KMS-11 (cell line): ENCODE measurements around the gene NUBP2.

ENCODE experiments used
- H2AFZ ChIP-seq: fragments of 200-600 bp; sonication (generic); 2 replicates; pipeline ENCODE4 v1.6.1; 2016; ENCODE audit warnings: antibody characterized with exemption, mixed run types, low read depth
- H3K27ac ChIP-seq: fragments of 200-600 bp; sonication (generic); 2 replicates; pipeline ENCODE4 v1.6.1; 2016; ENCODE audit warnings: mild to moderate bottlenecking, mixed run types
- H3K27me3 ChIP-seq: fragments of 200-600 bp; sonication (generic); 2 replicates; pipeline ENCODE4 v1.6.1; 2017; ENCODE audit warnings: mild to moderate bottlenecking, low read depth, mixed run types, moderate library complexity; ENCODE audit not compliant: insufficient read depth
- H3K36me3 ChIP-seq: fragments of 200-600 bp; sonication (generic); 2 replicates; pipeline ENCODE4 v1.6.1; 2017; ENCODE audit warnings: mild to moderate bottlenecking, mixed run types; ENCODE audit not compliant: insufficient read depth
- H3K4me1 ChIP-seq: fragments of 200-600 bp; sonication (generic); 2 replicates; pipeline ENCODE4 v1.6.1; 2016; ENCODE audit warnings: mild to moderate bottlenecking, low read depth, mixed run types; ENCODE audit not compliant: poor library complexity, severe bottlenecking
- H3K4me2 ChIP-seq: fragments of 200-600 bp; sonication (generic); 2 replicates; pipeline ENCODE4 v1.7.0; 2016; ENCODE audit warnings: mild to moderate bottlenecking, mixed run types
- H3K4me3 ChIP-seq: fragments of 200-600 bp; sonication (generic); IDR thresholded peaks from 2 replicates; pipeline ENCODE4 v1.6.1; 2017; ENCODE audit warnings: low read depth, low read length, mixed read lengths; ENCODE audit not compliant: insufficient read depth
- H3K79me2 ChIP-seq: fragments of 200-600 bp; sonication (generic); 2 replicates; pipeline ENCODE4 v1.6.1; 2016; ENCODE audit warnings: low read depth, mixed run types; ENCODE audit not compliant: insufficient read depth
- H3K9ac ChIP-seq: fragments of 200-600 bp; sonication (generic); 2 replicates; pipeline ENCODE4 v1.6.1; 2016; ENCODE audit warnings: mild to moderate bottlenecking, mixed run types
- H4K20me1 ChIP-seq: fragments of 200-600 bp; sonication (generic); 2 replicates; pipeline ENCODE4 v1.6.1; 2016; ENCODE audit warnings: mild to moderate bottlenecking, mixed run types; ENCODE audit not compliant: insufficient read depth
- TF ChIP-seq, protein P1 (sequence below): fragments of 200-600 bp; sonication (generic); conservative IDR thresholded peaks from 2 replicates; pipeline ENCODE4 v1.6.1; 2017; ENCODE audit warnings: low read depth, mild to moderate bottlenecking, antibody characterized with exemption, low read length, moderate library complexity, mixed read lengths

Gene NUBP2

DNA sequence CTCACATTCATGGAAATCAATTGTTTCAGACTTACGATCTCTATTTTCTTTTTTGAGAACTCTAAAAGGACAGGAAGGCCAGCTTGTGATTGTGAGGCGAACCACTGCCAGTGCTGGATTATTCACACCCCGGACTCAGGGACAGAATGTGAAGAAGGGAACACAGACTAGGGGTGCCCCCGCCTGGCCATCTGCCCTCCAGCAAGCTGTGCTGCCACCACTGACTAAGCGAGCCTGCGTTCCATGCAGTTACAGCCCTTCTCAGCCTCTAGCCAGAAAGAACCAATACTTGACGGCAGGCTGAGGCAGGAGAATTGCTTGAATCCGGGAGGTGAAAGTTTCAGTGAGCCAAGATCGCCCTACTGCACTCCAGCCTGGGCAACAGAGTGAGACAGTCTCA lies 41.1 kb downstream of the NUBP2 start:
- Histone ChIP-seq H3K4me2 (no peak overlapping the region), H3K79me2 (peaks cover 21% of the 10 kb centered on the region; the same call in 1 of the 2 replicates), H3K27me3 (no peaks in the 10 kb centered on the region), H3K27ac (no peak overlapping the region), H3K36me3 (no peaks in the 10 kb centered on the region), H2AFZ (no peak overlapping the region), H3K4me1 (peaks cover 18% of the 10 kb centered on the region), H3K9ac (no peak overlapping the region), H3K4me3 (no peak overlapping the region), H4K20me1 (no peaks in the 10 kb centered on the region)
- TF ChIP-seq, protein P1, sequence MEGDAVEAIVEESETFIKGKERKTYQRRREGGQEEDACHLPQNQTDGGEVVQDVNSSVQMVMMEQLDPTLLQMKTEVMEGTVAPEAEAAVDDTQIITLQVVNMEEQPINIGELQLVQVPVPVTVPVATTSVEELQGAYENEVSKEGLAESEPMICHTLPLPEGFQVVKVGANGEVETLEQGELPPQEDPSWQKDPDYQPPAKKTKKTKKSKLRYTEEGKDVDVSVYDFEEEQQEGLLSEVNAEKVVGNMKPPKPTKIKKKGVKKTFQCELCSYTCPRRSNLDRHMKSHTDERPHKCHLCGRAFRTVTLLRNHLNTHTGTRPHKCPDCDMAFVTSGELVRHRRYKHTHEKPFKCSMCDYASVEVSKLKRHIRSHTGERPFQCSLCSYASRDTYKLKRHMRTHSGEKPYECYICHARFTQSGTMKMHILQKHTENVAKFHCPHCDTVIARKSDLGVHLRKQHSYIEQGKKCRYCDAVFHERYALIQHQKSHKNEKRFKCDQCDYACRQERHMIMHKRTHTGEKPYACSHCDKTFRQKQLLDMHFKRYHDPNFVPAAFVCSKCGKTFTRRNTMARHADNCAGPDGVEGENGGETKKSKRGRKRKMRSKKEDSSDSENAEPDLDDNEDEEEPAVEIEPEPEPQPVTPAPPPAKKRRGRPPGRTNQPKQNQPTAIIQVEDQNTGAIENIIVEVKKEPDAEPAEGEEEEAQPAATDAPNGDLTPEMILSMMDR: no peak

DNA sequence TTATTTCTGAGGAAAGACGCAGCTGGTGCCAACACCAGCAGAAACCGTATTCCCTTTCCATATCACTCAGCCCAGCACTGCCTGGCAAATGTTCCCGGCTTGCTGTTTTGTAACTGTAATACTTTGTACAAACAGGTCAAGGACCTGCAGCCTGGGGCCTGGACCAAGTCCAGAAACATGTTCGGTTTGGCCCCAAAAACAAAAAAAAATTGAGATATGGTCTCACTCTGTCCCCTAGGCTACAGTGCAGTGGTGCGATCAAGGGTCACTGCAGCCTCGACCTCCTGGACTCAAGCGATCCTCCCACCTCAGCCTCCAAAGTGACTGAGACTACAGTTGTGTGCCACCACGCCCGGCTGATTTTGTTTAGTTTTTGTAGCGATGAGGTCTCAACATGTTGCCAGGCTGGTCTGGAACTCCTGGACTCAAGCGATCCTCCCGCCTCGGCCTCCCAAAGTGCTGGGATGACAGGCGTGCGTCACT lies 42.7 kb downstream of the NUBP2 start:
- Histone ChIP-seq H3K27me3 (no peaks in the 10 kb centered on the region), H3K4me2 (peak overlapping the region; percentile 80), H3K36me3 (no peaks in the 10 kb centered on the region), H3K4me1 (peaks cover 24% of the 10 kb centered on the region), H3K9ac (no peak overlapping the region; the same call in 1 of the 2 replicates), H3K79me2 (peaks cover 21% of the 10 kb centered on the region; the same call in 1 of the 2 replicates), H3K27ac (no peak overlapping the region), H2AFZ (0 out of 2 replicates have a peak overlapping the region, but pooled peaks have one; percentile 24), H3K4me3 (no peak overlapping the region), H4K20me1 (no peaks in the 10 kb centered on the region)
- TF ChIP-seq, protein P1: no peak

DNA sequence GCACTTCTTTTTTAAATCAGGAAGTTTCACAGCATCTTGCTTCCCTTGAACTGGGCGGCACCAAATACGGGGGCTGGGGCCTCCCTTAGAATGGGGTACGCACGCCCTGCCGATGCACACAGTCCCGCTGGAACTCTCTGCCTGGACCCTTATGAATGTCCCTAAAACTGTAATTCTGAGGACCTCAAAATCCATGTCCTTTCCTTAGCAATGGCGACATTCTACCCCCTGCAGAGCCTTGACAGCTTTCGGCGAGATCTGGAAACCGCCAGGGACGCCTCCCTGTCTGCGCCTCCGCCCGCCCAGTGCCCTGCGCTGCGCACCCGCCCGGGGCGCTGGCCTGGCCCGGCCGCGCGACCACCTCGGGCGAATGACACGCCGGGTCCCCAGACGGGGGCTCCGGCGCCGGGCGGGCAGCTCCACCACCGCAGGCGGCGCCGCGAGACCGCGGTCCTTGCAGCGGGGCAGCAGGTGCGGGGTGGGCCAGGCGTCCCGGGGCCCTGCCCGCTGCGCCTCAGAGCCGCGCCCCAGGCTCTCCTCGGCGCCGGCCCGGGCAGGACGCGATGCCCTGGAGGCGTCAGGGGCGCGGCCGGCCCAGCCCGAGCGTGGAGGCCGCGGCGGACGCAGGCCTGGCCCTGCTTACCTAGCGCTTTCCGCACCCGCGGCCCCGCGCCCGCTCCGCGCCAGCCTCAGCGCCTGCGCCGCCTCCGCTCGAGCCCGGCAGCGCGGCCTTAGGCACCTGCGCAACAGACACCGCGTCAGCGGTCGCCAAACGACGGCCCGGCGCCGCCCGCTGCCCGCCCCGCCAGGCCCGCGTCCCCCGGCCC lies 43.3 kb downstream of the NUBP2 start:
- Histone ChIP-seq H3K79me2 (peaks cover 21% of the 10 kb centered on the region; the same call in 1 of the 2 replicates), H2AFZ (0 out of 2 replicates have a peak overlapping the region, but pooled peaks have one; percentile 24), H3K27me3 (no peaks in the 10 kb centered on the region), H3K9ac (peak overlapping the region; percentile 24; the same call in 1 of the 2 replicates), H3K36me3 (no peaks in the 10 kb centered on the region), H3K4me2 (peak overlapping the region; percentile 80), H3K4me1 (peaks cover 24% of the 10 kb centered on the region), H4K20me1 (no peaks in the 10 kb centered on the region), H3K27ac (peak overlapping the region; percentile 30; the same call in 1 of the 2 replicates), H3K4me3 (no peak overlapping the region)
- TF ChIP-seq, protein P1: no peak

DNA sequence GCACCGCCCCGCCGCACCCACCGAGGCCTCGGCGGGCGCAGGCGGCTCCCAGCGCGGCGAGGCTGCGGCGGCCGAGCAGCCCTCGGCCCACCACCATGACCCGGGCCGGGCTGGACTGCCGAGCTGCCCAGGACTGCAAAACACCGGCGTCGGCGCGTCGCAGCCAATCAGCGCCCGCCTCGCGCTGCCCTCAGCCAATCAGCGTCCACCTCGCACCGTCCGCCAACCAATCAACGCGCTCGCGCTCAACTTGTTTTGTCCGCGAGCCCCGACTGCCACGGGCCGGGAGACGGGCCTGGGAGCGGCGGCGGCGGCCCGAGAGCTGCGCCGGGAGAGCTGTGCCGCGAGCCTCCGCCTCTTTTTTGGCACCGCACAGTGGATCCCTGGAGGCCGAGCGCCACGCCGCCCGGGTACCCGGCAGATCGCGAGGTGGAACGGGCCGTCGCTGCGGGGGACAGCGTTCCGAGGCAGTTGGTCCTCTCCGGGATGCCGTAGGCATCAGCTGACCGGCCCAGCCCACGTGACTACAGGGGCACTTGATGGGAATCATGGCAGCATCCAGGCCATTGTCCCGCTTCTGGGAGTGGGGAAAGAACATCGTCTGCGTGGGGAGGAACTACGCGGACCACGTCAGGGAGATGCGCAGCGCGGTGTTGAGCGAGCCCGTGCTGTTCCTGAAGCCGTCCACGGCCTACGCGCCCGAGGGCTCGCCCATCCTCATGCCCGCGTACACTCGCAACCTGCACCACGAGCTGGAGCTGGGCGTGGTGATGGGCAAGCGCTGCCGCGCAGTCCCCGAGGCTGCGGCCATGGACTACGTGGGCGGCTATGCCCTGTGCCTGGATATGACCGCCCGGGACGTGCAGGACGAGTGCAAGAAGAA lies 44.2 kb downstream of the NUBP2 start, which contains the start of the genes FAHD1 and HAGH:
Gene FAHD1, plus strand, starts transcription at position 516 of the 883 bp plus-strand sequence. Its CDS starts 33 bp downstream, at position 549.
Gene HAGH, minus strand, starts transcription at position 135 of the 883 bp plus-strand sequence. Its CDS starts 38 bp downstream, at position 97.
- Histone ChIP-seq H2AFZ (peak within 1 kb of the TSS; percentile 70), H4K20me1 (no peaks in the 10 kb centered on the region), H3K4me2 (peak within 1 kb of the TSS; percentile 86), H3K27me3 (no peaks in the 10 kb centered on the region), H3K79me2 (peaks cover 21% of the 10 kb centered on the region; the same call in 1 of the 2 replicates), H3K27ac (peak within 1 kb of the TSS; percentile 30; the same call in 1 of the 2 replicates), H3K4me1 (peaks cover 24% of the 10 kb centered on the region), H3K4me3 (no peak within 1 kb of the TSS), H3K36me3 (no peaks in the 10 kb centered on the region), H3K9ac (peak within 1 kb of the TSS; percentile 43; the same call in 1 of the 2 replicates)
- TF ChIP-seq, protein P1: no peak
